ENCODE results near the gene HSD11B1L.

The HSD11B1L gene

GRCh38 chr19:5665781-5666513, 14.9 kb upstream of the HSD11B1L start:
- TF ChIP-seq CTCF (IDR thresholded peaks at IDR 0.05; ENCODE audit: low read depth, low read length), result peak; percentile 41
- peak; percentile 49 to 75 for DNase-seq (ENCODE audit: low read depth in 2 of 2)
- H3K4me3 ChIP-seq (replicated peaks in 1 of 2; ENCODE audit: low read depth in 2 of 2, low read length in 2 of 2), result no peak overlapping the region

- DNase-seq (ENCODE audit: low read depth in 2 of 2), result no peak
- no peak for TF ChIP-seq CTCF (IDR thresholded peaks at IDR 0.05; ENCODE audit: low read depth, low read length)
- H3K4me3 ChIP-seq (replicated peaks in 1 of 2; ENCODE audit: low read depth in 2 of 2, low read length in 2 of 2), result no peak overlapping the region
These were observed 13.8 kb upstream of the HSD11B1L start for GRCh38 chr19:5666921-5667610.

- no peak for DNase-seq (ENCODE audit: low read depth in 2 of 2)
- no peak overlapping the region for H3K4me3 ChIP-seq (replicated peaks in 1 of 2; ENCODE audit: low read depth in 2 of 2, low read length in 2 of 2)
- no peak for TF ChIP-seq CTCF (IDR thresholded peaks at IDR 0.05; ENCODE audit: low read depth, low read length)
These were observed 13.0 kb upstream of the HSD11B1L start for GRCh38 chr19:5667751-5668271.

GRCh38 chr19:5669212-5669611, 11.6 kb upstream of the HSD11B1L start:
- H3K4me3 ChIP-seq (replicated peaks in 1 of 2; ENCODE audit: low read depth in 2 of 2, low read length in 2 of 2), result no peak overlapping the region
- DNase-seq (ENCODE audit: low read depth in 2 of 2), result no peak
- TF ChIP-seq CTCF (IDR thresholded peaks at IDR 0.05; ENCODE audit: low read depth, low read length), result no peak

GRCh38 chr19:5671600-5671999, 9.2 kb upstream of the HSD11B1L start:
- H3K4me3 ChIP-seq (replicated peaks in 1 of 2; ENCODE audit: low read depth in 2 of 2, low read length in 2 of 2), result no peak overlapping the region
- no peak for DNase-seq (ENCODE audit: low read depth in 2 of 2)
- TF ChIP-seq CTCF (IDR thresholded peaks at IDR 0.05; ENCODE audit: low read depth, low read length), result no peak

GRCh38 chr19:5672708-5673459, 7.9 kb upstream of the HSD11B1L start:
- H3K4me3 ChIP-seq (replicated peaks in 1 of 2; ENCODE audit: low read depth in 2 of 2, low read length in 2 of 2), result no peak overlapping the region
- DNase-seq (ENCODE audit: low read depth in 2 of 2), result no peak
- TF ChIP-seq CTCF (IDR thresholded peaks at IDR 0.05; ENCODE audit: low read depth, low read length), result no peak
